WERI-Rb-1 (cell line): ENCODE measurements around the gene CASZ1.
A peak's percentile ranks its signal among the peaks of the same experiment; 100 is the strongest.

Source experiments
- DNase-seq: peaks from one replicate; pipeline ENCODE4 v3.0.0-alpha.2; 2020
- H3K27ac ChIP-seq: fragments of 250-450 bp; sonication (Bioruptor Pico); 2 replicates; pipeline ENCODE4 v1.5.1; 2020; ENCODE audit warnings: mild to moderate bottlenecking, moderate library complexity
- H3K27me3 ChIP-seq: fragments of 250-450 bp; sonication (Bioruptor Pico); 2 replicates; pipeline ENCODE4 v1.5.1; 2021; ENCODE audit warnings: mild to moderate bottlenecking, low read depth, moderate library complexity; ENCODE audit not compliant: insufficient read depth, severe bottlenecking
- H3K36me3 ChIP-seq: fragments of 250-450 bp; sonication (Bioruptor Pico); 2 replicates; pipeline ENCODE4 v1.5.1; 2020; ENCODE audit warnings: mild to moderate bottlenecking, moderate library complexity
- H3K4me3 ChIP-seq: 2 replicates; pipeline ENCODE4 v1.5.1; 2011; ENCODE audit warnings: low read depth, mild to moderate bottlenecking, control low read depth, low read length
- H3K9me3 ChIP-seq: fragments of 250-450 bp; sonication (Bioruptor Pico); 2 replicates; pipeline ENCODE4 v1.5.1; 2021; ENCODE audit warnings: mild to moderate bottlenecking, moderate library complexity; ENCODE audit not compliant: severe bottlenecking
- CTCF ChIP-seq: IDR thresholded peaks from 2 replicates; pipeline ENCODE4 v1.5.1; 2011; ENCODE audit warnings: low read depth, mild to moderate bottlenecking, control low read depth, inconsistent platforms, low read length

The CASZ1 gene

GRCh38 chr1:10734375-10734774 is 62.1 kb downstream of the CASZ1 start:
- H3K27ac ChIP-seq, result peak overlapping the region; percentile 45
- TF ChIP-seq CTCF, result no peak
- H3K9me3 ChIP-seq, result no peaks in the 10 kb centered on the region
- no peak for DNase-seq
- H3K36me3 ChIP-seq, result no peaks in the 10 kb centered on the region; the same call in none of the 2 replicates
- no peak overlapping the region for H3K4me3 ChIP-seq
- H3K27me3 ChIP-seq, result no peaks in the 10 kb centered on the region

- Histone ChIP-seq H3K27me3 (no peaks in the 10 kb centered on the region), H3K27ac (no peak overlapping the region), H3K36me3 (no peaks in the 10 kb centered on the region; the same call in none of the 2 replicates), H3K4me3 (no peak overlapping the region), H3K9me3 (no peaks in the 10 kb centered on the region)
- no peak for TF ChIP-seq CTCF
- DNase-seq, result peak; percentile 64
These were observed 62.7 kb downstream of the CASZ1 start for GRCh38 chr1:10733474-10734366.

DNA sequence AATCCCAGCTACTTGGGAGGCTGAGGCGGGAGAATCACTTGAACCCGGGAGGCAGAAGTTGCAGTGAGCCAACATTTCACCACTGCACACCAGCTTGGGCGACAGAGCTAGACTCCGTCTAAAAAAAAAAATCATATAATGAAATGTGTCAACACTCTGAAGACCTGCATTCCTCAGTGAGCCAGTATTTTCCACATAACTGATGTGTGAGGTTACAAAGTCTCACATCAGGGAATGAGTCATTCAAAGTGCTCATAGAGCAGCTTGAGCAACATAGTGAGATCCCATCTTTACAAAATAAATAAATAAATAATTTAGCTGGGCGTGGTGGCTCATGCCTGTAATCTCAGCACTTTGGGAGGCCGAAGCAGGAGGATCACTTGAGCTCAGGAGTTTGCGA is 65.5 kb downstream of the CASZ1 start:
- H3K27me3 ChIP-seq, result no peaks in the 10 kb centered on the region
- no peak for TF ChIP-seq CTCF
- H3K36me3 ChIP-seq, result no peaks in the 10 kb centered on the region; the same call in none of the 2 replicates
- no peak overlapping the region for H3K4me3 ChIP-seq
- no peak overlapping the region for H3K27ac ChIP-seq
- H3K9me3 ChIP-seq, result no peaks in the 10 kb centered on the region
- no peak for DNase-seq

GRCh38 chr1:10728595-10729410 is 67.6 kb downstream of the CASZ1 start:
- no peak overlapping the region for H3K27ac ChIP-seq
- TF ChIP-seq CTCF, result no peak

DNA sequence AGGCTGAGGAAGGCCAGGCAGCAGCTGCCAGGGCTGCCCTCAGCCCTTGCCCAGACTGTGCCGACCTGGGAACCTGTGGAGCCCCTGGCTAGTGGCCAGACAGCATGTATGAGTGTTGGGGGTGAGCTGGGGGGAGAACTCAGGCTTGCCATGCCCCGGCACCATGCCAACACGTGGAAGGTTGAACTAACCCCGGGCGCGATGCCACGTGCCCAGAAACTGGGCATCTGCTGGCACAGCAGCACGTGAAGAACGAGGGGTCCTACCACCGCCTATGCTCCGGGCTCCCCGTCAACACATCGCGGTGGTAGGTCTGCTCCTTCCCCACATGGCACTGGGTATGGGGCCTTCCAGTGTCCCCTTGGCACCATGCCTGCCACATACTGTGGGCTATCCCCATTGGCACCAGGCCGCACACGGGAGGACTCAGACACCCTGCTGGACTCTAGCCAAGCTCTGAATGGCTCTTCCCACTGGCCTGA is 68.7 kb downstream of the CASZ1 start:
- H3K4me3 ChIP-seq, result no peak overlapping the region
- H3K27ac ChIP-seq, result 0 out of 2 replicates have a peak overlapping the region, but pooled peaks have one; percentile 18
- DNase-seq, result no peak
- H3K36me3 ChIP-seq, result no peaks in the 10 kb centered on the region; the same call in none of the 2 replicates
- H3K9me3 ChIP-seq, result no peaks in the 10 kb centered on the region
- TF ChIP-seq CTCF, result no peak
- H3K27me3 ChIP-seq, result no peaks in the 10 kb centered on the region

More at GRCh38 chr1:10728595-10729410, 67.6 kb downstream of the CASZ1 start:
- H3K9me3 ChIP-seq, result no peaks in the 10 kb centered on the region
- no peaks in the 10 kb centered on the region for H3K27me3 ChIP-seq
- H3K4me3 ChIP-seq, result no peak overlapping the region
- no peaks in the 10 kb centered on the region; the same call in none of the 2 replicates for H3K36me3 ChIP-seq
- DNase-seq, result no peak
